GM19238 (cell line): ENCODE results near the gene L2HGDH.
"Not testable (repeated sequence)": the region's sequence is repeated elsewhere in the genome, so short reads cannot be mapped to it uniquely, and the experiment has no call there.

ENCODE experiments used
- DNase-seq: peaks from one replicate; pipeline ENCODE4 v3.0.0; 2011; ENCODE audit warnings: low spot score; ENCODE audit not compliant: insufficient read length

L2HGDH gene

DNA sequence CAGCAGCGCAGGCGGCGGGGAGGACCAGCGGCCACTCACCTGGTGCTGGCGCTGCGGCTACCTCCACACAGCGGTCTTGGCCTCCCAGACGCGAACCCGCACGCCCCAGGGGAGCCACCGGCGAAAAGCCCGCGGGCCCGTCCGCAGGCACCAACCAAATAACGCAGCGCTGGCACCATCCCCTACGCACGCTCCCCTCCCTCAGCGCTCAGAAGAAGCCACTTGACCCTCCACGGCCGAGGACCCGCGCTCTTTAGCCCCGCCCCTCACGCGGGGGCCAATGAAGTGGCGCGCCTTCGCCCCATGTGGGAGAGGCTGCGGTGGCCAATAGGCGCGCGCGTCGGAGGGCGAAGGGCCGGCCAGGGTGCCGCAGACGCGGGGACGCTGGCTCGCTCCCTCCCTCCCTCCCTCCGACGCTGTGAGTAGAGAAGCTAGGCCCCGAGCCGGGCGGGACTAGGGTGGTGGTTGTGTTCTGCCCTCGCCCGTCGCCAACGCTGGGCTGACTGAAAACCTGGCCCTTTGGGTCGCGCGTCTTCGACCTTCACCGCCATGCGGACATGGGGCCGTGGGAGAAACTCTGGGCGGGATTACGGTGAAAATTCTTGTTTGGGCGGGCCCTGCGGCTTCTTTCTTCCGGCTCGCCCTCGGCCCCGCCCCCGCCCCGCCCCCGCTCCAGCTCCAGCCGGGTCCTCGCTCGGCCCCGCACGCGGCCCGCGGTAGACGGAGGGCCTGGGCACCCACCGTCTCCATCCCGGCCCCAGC is at the start of gene L2HGDH, which contains the start of gene DMAC2L:
L2HGDH (minus strand) TSS at position 258 of the 762 bp plus-strand sequence; CDS start at position 179, 79 bp downstream.
DMAC2L (plus strand) TSS at position 353 of the 762 bp plus-strand sequence. CDS start 9,164 bp downstream, outside the sequence.
- DNase-seq, result peak; percentile 96

DNA sequence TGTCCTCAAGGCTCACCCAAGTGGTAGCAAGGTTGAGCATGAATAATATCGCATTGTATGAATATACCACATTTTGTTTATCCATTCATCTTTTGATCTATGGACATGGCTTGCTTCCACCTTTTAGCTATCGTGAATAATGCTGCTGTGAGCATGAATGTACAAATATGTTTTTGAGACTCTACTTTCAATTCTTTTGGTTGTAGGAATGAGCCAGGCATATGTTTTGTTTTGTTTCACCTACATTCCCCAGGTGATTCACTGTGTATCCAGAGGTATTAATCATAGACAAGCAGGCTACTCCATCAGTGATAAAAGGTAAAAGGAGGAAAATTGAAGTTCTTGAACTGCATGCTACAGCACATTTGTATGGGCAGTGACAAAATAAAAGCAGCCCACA is 48.8 kb upstream of the L2HGDH start:
- DNase-seq, result no peak

DNA sequence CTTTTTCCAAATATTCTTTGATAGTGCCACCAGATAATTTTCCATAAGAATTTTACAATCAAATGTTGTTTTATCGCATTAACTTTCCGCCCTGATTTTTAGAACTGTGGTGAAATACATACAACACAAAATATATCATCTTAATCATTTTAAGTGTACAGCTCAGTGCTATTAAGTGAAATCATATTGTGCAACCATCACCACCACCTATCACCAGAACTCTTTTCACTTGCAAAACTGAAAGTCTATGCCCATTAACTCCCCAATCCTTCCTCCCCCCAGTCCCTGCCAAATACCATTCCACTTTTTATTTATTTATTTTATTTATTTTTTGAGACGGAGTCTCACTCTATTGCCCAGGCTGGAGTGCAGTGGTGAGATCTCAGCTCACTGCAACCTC is 48.1 kb upstream of the L2HGDH start:
- no peak for DNase-seq

DNA sequence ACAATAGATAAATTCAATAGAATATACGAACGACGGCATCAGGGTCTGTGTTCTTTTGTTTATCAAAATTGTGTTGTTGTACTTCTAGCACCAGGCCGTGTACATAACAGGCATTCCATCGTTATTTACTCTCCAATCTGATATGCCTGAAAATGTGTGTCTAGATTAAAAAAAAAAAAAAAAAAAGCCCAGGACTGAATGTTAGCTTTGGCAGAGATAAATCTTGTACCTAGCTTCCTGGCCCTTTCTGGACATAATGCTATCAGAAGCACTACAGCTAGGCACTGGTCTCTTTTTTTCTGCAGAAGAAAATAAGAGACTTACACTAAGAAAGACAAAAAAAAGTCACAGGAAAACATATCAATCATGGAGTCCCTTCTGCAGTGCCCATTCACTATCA is 47.6 kb upstream of the L2HGDH start:
- no peak for DNase-seq

DNA sequence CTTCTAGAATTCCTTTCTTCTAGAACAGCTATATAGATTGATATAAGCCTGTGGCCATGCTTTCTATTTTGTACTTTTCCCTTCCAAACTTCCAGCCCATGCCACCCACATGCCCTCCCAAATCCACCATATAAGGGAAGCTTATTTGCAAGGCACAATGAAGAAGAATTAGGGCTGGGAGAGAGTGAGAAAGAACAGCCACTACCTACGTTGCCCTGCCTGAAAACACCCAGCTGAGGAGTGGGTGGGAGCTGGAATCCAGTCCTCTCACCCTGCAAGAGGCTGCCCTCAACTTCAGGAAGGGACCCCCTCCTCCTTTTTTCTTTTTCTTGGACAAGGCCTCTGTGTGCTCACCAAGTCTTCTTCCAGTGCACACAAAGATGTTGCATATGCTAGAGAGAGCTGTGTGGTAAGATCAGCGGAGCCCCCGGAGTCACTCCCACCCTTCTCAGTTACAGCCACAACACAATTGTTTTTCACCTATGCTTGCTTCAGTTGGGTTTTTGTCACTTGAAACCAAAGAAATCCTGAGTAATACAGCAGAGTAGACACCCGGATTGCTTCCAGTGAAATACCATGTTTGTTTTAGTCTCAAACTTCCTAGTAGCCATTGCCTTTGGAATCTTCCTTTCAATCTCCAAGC is 45.8 kb upstream of the L2HGDH start:
- no peak for DNase-seq

DNA sequence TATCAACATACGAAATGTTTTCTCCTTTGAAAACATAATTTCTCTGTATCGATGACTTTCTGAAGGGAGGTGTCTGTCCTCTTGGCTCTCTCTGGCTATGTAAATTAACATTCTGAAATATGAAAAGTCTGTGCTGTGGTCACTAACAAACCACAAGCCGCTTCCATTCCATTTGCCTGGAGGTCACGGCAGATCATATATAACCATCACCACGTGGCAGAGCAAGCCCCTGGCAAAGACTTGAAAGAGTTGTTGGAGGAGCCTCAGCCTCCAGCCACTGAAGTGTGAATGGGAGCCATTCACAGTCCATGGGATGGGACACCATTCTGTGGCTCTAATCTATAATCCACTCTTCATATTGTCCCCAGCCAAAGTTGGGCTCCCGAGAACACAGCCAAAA is 45.1 kb upstream of the L2HGDH start:
- no peak for DNase-seq

DNA sequence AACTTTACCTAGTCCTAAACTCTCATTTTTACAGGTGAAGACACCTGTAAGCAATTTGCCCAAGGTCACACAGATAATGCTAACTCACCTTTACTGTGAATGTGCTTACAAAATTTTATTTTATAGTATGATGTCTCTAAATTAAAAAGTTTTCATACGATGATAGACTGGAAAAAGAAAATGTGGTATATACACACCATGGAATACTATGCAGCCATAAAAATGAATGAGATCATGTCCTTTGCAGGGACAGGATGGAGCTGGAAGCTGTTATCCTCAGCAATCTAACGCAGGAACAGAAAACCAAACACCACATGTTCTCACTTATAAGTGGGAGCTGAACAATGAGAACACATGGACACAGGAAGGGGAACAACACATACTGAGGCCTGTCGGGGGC is 44.3 kb upstream of the L2HGDH start:
- not testable (repeated sequence) for DNase-seq

DNA sequence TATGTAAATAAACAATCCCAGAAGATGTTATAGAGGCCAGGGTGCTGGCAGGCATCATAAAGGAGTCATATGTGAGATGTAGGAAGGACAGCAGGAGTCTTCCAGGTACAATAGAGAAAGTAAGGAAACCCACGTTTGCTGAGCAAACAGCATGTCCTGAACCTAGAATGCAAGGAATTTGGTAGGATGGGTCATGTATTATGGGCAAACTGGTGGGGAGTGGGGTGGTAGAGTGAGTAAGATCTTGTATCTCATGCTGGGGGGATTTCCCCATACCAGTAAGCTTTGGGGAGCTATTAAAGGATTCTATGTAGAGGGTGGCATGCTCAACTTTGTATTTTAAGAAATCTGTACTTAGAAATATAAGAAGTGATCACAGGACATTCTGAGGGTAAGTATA is 43.7 kb upstream of the L2HGDH start:
- no peak for DNase-seq

DNA sequence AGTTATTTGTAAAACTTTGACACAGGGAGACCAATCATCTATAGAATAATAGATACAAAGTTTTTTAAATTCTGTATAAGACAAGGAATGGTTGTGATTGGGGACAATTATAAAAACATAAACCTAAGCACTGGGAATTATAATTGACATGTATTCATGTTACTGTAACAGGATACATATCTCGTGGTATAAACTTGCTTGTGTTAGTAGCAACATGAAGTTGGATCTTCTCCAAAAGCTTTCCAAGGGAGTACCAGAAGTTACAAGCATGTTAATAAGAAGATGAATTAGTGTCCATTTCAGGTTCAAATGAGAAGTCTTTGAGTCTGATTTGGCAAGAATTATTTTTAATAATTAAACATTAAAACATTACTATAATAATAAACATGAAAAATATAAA is 42.5 kb upstream of the L2HGDH start:
- no peak for DNase-seq

DNA sequence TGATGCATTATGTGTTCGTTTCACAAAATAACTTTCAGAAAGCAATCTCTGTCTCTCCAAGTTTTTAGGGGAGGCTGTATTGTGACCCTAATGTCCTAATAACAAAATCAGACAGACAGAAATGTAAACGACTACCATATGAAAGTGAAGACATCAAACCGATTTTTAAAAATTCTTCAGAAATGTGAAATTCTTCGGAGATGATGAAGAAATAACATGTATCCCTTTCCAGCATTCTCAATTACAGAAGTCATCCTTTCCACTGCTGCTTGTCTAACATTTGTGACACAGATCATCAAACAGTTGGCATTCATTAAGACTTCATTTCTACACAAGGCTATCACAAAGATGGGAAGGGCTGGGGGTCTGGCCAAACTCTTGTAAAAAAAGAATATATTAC is 41.1 kb upstream of the L2HGDH start:
- no peak for DNase-seq

DNA sequence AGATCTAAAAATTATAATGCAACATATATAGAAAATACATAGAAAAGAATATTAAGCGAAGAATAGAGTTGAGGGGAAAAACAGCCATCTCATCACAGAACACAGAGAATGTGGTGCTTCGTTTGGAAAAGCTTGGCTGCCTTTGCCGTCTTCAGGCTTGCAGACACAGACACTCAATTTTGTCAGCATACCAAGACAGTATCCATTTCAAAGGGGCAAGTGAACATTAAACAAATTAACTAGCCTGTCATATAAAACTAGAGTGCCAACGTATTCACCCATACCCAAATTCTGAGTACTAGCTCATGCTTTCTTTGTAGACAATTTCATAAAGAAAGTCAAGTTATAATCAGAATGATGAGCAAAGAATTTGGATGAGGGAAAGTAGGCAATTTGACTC is 40.6 kb upstream of the L2HGDH start:
- no peak for DNase-seq

DNA sequence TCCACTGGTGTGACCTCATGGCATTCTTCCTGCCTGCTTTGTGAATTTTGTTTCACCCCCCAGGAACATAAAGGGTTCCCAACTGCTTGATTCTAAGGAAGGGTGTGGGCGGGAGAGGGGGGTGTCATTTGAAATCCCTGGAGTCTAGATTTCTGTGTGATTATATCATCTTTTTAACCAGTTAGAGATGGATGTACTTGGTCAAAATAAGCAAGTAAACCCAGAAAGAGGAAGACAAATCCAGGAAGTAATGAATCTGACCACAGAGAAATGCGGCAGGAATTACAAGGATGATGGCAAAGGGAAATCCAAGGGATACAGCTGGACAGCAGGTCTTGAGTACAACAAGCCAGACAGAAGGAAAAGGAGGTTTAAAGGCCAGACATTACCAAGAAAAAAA is 38.9 kb upstream of the L2HGDH start:
- no peak for DNase-seq

DNA sequence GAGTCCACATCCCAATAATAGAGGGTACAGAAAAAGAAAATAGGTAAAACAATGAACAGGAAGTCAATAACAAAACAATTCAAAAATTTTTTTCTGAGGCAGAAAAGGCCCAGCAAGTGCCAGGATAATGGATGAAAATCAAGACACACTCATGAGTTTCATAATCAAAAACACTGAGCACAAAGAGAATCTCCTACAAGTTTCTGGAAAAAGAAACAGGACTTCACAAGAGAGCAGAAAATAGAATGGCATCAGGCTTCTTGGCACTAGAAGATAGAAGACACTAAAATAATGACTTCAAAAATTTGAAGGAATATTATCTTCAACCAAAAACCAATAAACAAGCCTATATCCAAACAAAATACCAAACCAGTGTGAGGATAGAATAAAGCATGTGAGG is 36.9 kb upstream of the L2HGDH start:
- DNase-seq, result no peak

DNA sequence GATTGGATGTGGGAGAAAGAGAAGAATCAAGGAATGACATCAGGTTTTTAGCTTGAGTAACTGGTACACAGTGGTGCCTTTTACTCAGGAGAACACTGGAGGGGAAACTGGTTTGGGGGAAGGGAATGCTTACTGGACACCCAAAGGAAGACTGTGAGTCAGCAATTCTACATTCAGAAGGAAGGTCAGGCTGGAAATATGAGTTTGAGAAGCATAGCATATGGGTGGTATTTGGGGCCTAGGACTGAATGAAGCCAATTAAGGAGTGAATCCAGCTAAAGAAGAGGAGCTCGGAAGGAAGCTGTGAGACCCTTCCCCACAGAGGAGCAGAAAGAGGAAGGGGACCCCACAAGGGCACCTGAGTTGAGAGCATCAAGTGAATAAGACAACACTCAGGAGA is 35.5 kb upstream of the L2HGDH start:
- no peak for DNase-seq

DNA sequence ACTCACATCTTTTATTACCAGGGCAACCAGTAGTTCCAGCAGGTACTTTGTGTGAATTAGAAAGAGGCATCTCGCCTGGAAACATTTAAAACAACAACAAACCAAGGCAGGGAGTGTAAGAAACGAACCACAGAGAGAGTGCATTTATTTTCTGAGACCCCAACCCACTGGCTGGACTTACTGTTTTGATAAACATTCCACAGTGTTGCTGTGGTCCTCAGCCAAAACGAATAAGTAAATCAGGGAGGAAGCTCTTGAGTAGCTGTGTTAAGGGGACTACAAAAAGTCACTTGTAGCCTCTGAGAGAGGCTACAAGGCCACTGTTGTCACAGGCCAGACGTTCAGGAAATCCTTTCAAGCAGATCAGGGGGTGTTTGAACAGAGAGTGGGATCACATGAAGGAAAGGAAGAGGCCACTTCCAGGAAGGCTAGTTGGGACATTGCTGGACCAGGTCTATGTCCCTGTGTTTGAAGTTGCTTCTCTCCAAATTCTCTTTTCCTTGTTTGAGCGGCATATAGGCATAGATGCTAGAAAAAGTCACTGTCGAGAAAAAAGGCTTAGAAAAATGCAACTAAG is 33.9 kb upstream of the L2HGDH start:
- no peak for DNase-seq

DNA sequence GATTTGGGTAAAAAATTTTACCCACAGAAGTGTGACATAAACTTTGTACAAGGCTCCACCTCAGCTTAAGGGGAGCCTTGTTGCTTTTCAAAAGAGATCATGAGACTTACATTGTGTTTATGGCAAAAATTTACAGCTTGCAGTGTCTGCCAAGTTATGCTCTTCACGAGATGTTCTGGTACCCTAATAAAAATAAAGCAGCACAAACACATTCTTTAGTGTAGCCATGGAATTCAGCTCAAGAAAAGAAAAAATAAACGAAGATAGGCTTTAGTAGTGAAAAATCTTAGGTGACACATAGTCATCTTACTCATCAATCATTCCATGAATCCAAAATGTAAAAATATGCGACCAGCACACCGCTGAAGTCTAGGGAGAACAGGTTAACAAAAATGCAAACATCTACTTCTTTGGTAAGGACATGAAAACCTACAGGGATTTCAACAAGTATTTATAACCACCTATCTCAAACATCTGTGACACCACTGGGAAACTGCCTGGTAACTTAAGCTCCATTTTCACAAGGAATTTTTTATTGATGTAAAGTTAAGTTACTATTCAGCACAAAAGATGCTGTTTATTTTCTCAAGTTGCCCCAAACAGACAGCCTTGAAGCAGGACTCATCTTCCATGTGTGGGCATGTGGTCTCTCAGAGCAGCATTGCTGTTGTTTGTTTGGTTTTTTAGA is 33.0 kb upstream of the L2HGDH start:
- no peak for DNase-seq

DNA sequence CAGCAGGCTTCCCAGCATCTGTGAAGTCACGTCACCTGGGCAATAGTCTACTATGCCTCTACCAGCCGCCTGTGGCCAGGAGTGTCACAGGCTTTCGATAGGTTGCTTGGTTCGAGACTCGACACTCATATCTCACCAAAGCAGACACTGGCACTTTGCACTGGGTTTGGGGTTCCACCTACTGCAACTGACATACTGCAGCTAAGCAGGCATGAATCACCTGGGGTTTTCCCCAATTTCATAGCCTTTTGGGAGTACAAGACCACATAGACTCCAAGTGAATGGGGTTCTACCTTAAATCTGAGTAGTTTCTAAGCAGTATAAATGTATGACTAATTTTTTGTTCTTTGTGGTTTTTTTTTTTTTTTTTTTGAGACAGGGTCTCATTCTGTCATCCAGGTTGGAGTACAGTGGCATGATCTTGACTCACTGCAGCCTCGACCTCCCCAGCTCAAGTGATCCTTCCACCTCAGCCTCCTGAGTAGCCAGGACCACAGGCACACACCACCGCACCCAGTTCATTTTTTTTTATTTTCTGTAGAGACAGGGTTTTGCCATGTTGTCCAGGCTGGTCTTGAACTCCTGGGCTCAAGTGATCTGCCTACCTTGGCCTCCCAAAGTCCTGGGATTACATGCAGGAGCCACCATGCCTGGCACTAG is 32.2 kb upstream of the L2HGDH start:
- no peak for DNase-seq

DNA sequence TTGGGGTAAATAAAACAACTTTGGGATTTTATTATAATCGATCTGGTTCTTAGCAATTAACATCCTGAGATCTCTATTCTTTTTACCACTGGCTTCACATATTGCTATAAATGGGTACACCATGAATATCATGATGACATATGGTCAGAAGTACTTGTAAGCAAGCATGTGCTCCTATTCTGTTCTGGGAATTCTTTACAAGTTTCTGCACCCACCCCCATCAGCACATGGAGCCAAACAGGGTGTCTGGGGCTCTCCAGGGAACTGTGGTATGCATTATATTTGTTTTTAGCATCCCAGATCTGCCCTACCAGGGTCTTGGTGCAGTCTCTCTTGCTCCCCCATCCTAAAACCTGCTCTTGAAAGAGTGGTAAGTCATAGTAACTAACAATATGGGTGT is 31.4 kb upstream of the L2HGDH start:
- no peak for DNase-seq

DNA sequence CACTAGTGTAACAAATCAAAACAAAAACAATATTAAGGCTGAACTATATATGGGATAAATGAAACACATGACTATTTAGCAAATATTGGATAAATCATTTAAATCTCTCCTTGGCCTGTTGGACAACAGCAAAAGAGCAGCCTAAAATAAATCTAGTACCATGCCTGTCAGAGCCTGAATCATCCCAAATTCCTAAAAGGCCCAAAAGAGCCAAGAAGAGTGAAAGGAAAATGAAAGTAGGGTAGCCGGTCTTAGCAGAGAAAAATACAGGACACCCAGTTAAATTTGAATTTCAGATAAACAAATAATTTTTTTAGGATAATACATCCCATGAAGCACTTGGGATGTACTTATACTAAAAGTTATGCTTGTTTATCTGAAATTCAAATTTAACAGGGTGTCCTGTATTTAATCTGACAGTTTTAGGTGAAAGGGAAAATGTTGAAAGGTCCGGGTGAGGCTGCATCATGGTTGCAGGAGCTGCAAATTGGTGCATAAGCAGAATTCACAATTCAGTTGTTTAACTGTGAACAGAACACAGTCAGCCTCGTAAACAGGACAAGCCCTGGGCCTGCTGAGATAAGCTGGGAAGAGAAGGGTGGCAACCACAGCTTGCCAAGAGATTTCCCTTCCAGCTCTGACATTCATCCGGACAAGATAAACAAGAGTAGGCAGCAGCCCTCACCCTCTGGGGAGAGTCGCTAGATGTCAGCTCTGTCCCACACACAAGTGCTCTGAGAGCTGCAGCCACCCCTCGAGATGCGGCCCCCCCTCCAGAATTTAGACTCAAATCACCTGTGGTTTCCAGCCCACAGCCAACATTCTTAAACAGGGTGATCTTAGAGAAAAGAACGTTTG is 30.4 kb upstream of the L2HGDH start:
- DNase-seq, result peak; percentile 51

DNA sequence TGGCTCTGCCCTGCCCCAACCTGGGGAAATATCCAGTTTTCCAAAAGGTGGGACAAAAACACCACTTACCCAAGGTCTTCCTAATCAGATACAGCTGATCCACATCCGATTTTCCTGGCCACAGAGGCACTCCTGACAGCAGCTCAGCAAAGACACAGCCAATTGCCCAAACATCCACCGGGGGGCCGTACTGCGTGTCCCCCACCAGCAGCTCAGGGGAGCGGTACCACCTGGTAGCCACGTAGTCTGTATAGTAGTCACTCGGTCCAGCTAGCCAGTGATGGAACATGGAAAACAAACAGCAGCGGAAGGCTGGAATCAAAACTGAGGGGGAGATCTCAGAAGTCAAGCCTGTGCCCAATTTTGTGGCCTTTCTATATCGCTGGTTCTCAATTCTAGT is 28.9 kb upstream of the L2HGDH start:
- no peak for DNase-seq

DNA sequence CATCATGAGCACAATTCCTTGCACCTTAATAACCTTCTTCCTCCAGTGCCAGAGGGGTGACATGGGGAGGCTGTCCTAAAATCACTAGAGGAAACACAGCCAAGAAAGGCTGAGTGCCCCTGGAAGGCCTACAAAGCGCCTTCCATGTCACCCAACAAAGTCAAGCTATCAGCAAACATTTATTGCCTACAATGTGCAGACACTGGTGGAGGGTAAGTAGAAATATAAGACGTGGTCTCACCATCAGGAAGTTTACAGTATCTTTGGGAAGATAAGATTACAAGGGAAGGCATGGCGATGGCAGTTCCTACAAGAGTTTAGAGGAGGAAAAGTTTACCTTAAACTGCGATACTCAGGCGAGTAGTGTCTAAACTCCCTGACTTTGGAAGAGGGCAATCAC is 28.0 kb upstream of the L2HGDH start:
- no peak for DNase-seq
